Measurements from ENCODE around the gene IFNGR2. TPM values are rescaled to one million over a fixed set of nuclear protein-coding genes. Genes with fewer than 3 reads are reported as not detected.

IFNGR2 gene
- total RNA-seq, 6 experiments from 2014 or later: 51.2 to 68.6 (median 64.2) TPM

- no peaks in the 10 kb centered on the region for H3K27me3 Mint-ChIP-seq (ENCODE audit: insufficient read depth)
- H3K36me3 Mint-ChIP-seq (ENCODE audit: low read depth): peaks cover 42% of the 10 kb centered on the region
- H3K27ac Mint-ChIP-seq: no peak overlapping the region
- no peak for TF ChIP-seq CTCF (IDR thresholded peaks at IDR 0.05)
- H3K4me3 Mint-ChIP-seq: no peak overlapping the region
- no peak for DNase-seq
- no peaks in the 10 kb centered on the region for H3K9me3 Mint-ChIP-seq
- H3K4me1 Mint-ChIP-seq (ENCODE audit: low read depth): peaks cover 37% of the 10 kb centered on the region
Observed at GRCh38 chr21:33430858-33431257, 27.6 kb downstream of the IFNGR2 start.

- H3K36me3 Mint-ChIP-seq (ENCODE audit: low read depth): peaks cover 37% of the 10 kb centered on the region
- H3K27ac Mint-ChIP-seq: no peak overlapping the region
- no peak for TF ChIP-seq CTCF (IDR thresholded peaks at IDR 0.05)
- no peaks in the 10 kb centered on the region; the same call in 1 of the 2 replicates for H3K27me3 Mint-ChIP-seq (ENCODE audit: insufficient read depth)
- H3K4me3 Mint-ChIP-seq: no peak overlapping the region
- DNase-seq: no peak
- no peaks in the 10 kb centered on the region for H3K9me3 Mint-ChIP-seq
- H3K4me1 Mint-ChIP-seq (ENCODE audit: low read depth): peaks cover 37% of the 10 kb centered on the region
Observed at GRCh38 chr21:33432496-33432895, 29.3 kb downstream of the IFNGR2 start.

- H3K36me3 Mint-ChIP-seq (ENCODE audit: low read depth): peaks cover 36% of the 10 kb centered on the region
Observed at GRCh38 chr21:33433001-33433400, 29.8 kb downstream of the IFNGR2 start.

GRCh38 chr21:33433425-33434114, 30.4 kb downstream of the IFNGR2 start:
- H3K36me3 Mint-ChIP-seq (ENCODE audit: low read depth): peaks cover 34% of the 10 kb centered on the region
- H3K27ac Mint-ChIP-seq: peak overlapping the region; percentile 47
- H3K4me1 Mint-ChIP-seq (ENCODE audit: low read depth): peaks cover 34% of the 10 kb centered on the region
- DNase-seq: no peak
- no peak overlapping the region; the same call in 1 of the 2 replicates for H3K4me3 Mint-ChIP-seq
- no peak for TF ChIP-seq CTCF (IDR thresholded peaks at IDR 0.05)
- H3K27me3 Mint-ChIP-seq (ENCODE audit: insufficient read depth): no peaks in the 10 kb centered on the region; the same call in 1 of the 2 replicates
- no peaks in the 10 kb centered on the region for H3K9me3 Mint-ChIP-seq

More at GRCh38 chr21:33433001-33433400, 29.8 kb downstream of the IFNGR2 start:
- H3K4me3 Mint-ChIP-seq: no peak overlapping the region
- H3K9me3 Mint-ChIP-seq: no peaks in the 10 kb centered on the region
- peak overlapping the region; percentile 47 for H3K27ac Mint-ChIP-seq
- no peak for DNase-seq
- no peak for TF ChIP-seq CTCF (IDR thresholded peaks at IDR 0.05)
- peaks cover 37% of the 10 kb centered on the region for H3K4me1 Mint-ChIP-seq (ENCODE audit: low read depth)
- no peaks in the 10 kb centered on the region; the same call in 1 of the 2 replicates for H3K27me3 Mint-ChIP-seq (ENCODE audit: insufficient read depth)

- H3K4me1 Mint-ChIP-seq (ENCODE audit: low read depth): peaks cover 25% of the 10 kb centered on the region
Observed at GRCh38 chr21:33434770-33435360, 31.7 kb downstream of the IFNGR2 start.

More at GRCh38 chr21:33434770-33435360, 31.7 kb downstream of the IFNGR2 start:
- H3K36me3 Mint-ChIP-seq (ENCODE audit: low read depth): peaks cover 26% of the 10 kb centered on the region
- no peak for TF ChIP-seq CTCF (IDR thresholded peaks at IDR 0.05)
- peak overlapping the region; percentile 59 for H3K4me3 Mint-ChIP-seq
- H3K9me3 Mint-ChIP-seq: no peaks in the 10 kb centered on the region
- peak; percentile 92 for DNase-seq
- peak overlapping the region; percentile 84 for H3K27ac Mint-ChIP-seq
- H3K27me3 Mint-ChIP-seq (ENCODE audit: insufficient read depth): no peaks in the 10 kb centered on the region; the same call in 1 of the 2 replicates

Measured in HFFc6 (cell line).